ENCODE results near the gene MT1X. TPM values are rescaled to one million over a fixed set of nuclear protein-coding genes. Genes with fewer than 3 reads are reported as not detected.

Gene MT1X
- total and polyA plus RNA-seq, 2 of the 13 experiments (the other 11 are each of a cell fraction or from before 2014, with no cell fraction given): 19.7 to 288 TPM

DNA sequence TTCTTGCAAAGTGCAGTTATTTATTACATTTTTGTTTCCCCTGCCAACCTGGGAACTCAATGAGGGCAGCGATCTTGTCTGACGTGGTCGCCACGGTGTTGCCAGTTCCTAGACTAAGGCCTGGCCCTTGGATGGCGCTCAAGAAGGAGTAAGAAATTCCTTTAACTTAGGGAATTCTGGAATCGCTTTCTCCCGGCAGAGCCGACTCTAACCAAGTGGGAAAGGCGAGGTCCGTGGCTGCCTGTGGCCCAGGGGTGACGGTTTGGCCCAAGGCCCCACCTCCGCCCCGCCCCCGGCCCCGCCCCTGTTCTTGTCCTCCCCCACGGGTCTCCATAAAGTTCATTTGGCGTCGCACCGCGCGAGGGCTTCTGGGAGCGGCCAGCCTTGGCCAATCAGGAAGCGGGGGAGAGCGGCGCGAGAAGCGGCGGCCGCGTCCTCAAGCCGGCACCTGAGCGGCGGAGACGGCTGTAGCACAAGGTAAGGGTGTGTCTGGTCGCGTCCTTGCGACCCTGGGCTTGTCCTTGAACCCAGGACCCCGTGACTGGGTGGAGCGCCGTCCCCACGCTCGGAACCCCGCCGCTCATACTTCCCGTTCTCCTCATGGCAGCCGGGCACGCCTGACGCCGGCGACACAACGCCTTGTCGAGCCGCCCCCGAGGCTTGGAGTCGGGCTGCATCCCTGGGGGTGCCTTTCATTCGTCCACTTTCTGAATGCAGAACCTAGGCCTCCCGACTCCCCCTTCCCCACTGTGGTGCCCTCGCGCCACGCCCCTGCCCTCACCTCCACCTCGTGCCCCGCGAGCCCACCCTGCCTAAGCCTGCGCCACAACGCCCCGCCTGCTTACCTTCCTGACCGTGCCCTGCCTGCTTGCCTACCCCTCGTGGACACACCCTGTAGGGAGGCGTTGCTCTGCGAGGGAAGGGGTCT lies 47.7 kb downstream of the MT1X start, which contains the start of gene NUP93 (continued):
- TF ChIP-seq HINFP (CRISPR knock-in tag; IDR thresholded peaks at IDR 0.05; ENCODE audit: low read depth) (no peak), GMEB1 (CRISPR knock-in tag; IDR thresholded peaks at IDR 0.05; ENCODE audit: borderline replicate concordance) (peak; percentile 93), ZBTB25 (CRISPR knock-in tag; IDR thresholded peaks at IDR 0.05) (0 out of 2 replicates have a peak, but pooled peaks have one; percentile 35), ZNF781 (CRISPR knock-in tag; IDR thresholded peaks at IDR 0.05; ENCODE audit: borderline replicate concordance, not compliant biosample characterization) (no peak), ZMAT5 (CRISPR knock-in tag; IDR thresholded peaks at IDR 0.05; ENCODE audit: borderline replicate concordance, low read depth) (no peak), ZNF18 (CRISPR knock-in tag; IDR thresholded peaks at IDR 0.05; ENCODE audit: insufficient replicate concordance) (peak; percentile 63), ZNF777 (CRISPR knock-in tag; IDR thresholded peaks at IDR 0.05) (peak; percentile 56), ZNF564 (CRISPR knock-in tag; IDR thresholded peaks at IDR 0.05) (no peak), FOXJ3 (CRISPR knock-in tag; IDR thresholded peaks at IDR 0.05; ENCODE audit: borderline replicate concordance) (peak; percentile 47; the same call in 1 of the 2 replicates)

All from HepG2 (cell line).